Small intestine (tissue), 7 donors: ENCODE data around the gene TRAF3. TPM values are rescaled to one million over a fixed set of nuclear protein-coding genes. Genes with fewer than 3 reads are reported as not detected.
A peak's percentile ranks its signal among the peaks of the same experiment; 100 is the strongest.

Experiments
- DNase-seq, 2 donors: peaks; one replicate each; pipeline versions ENCODE4 v3.0.0 to v3.0.0-alpha.2; 2013
- FAIRE-seq: peaks from 2 replicates; lab custom pipeline; 2012; peaks lifted over from hg19 to GRCh38; lab: Jason Lieb, UNC
- H3K27ac ChIP-seq, 3 donors: one replicate each; pipeline ENCODE4 v1.5.1; 2013; ENCODE audit warnings: low read length in 2 of 3, mild to moderate bottlenecking in 2 of 3, control low read depth in 1 of 3, inconsistent platforms in 1 of 3, low read depth in 1 of 3, moderate library complexity in 1 of 3
- H3K27me3 ChIP-seq, 3 donors: one replicate each; pipeline ENCODE4 v1.6.1; 2013; ENCODE audit warnings: low read length in 3 of 3, inconsistent platforms in 1 of 3; ENCODE audit not compliant: control insufficient read depth in 3 of 3, insufficient read depth in 3 of 3
- H3K36me3 ChIP-seq, 3 donors: one replicate each; pipeline ENCODE4 v1.6.1; 2013; ENCODE audit warnings: low read length in 3 of 3, inconsistent platforms in 1 of 3, low read depth in 1 of 3, mild to moderate bottlenecking in 1 of 3, moderate library complexity in 1 of 3; ENCODE audit not compliant: control insufficient read depth in 3 of 3, insufficient read depth in 2 of 3
- H3K4me1 ChIP-seq, 3 donors: one replicate each; pipeline ENCODE4 v1.6.1; 2013; ENCODE audit warnings: low read length in 2 of 3, inconsistent platforms in 1 of 3, low read depth in 1 of 3, mild to moderate bottlenecking in 1 of 3, moderate library complexity in 1 of 3; ENCODE audit not compliant: control insufficient read depth in 3 of 3, insufficient read depth in 2 of 3
- H3K4me3 ChIP-seq, 3 donors: one replicate each; pipeline ENCODE4 v1.5.1; 2013; ENCODE audit warnings: low read length in 3 of 3, control low read depth in 1 of 3, inconsistent platforms in 1 of 3, low read depth in 1 of 3, mild to moderate bottlenecking in 1 of 3, moderate library complexity in 1 of 3
- H3K9me3 ChIP-seq, 2 donors: one replicate each; pipeline ENCODE4 v1.6.1; 2013; ENCODE audit warnings: low read depth in 1 of 2, low read length in 1 of 2; ENCODE audit not compliant: control insufficient read depth in 2 of 2, insufficient read depth in 1 of 2
- WGBS, 3 donors: extraction: QIAGEN DNeasy Blood & Tissue Kit; methylation state at CpG; one replicate each; pipeline ENCODE4 v1.1.7; 2013; 5-methylcytosine and 5-hydroxymethylcytosine counted together
- polyA plus RNA-seq, 4 donors: library from polyadenylated mRNA; stranded (reverse) in 3 of 4; unstranded in 1 of 4; fragments of 200-250 nt in 3 of 4; fragments of 120-200 nt in 1 of 4; gene quantifications; one replicate each; pipeline versions ENCODE4 v1.2.1 to v1.2.3, GENCODE V29; 2013
- donor health status: healthy with polysubstance abuse.
- donor health status: control.
- donor health status: control.
- donor health status: Bipolar disorder and iron deficiency.
- donor health status: healthy.

TRAF3 gene
- polyA plus RNA-seq, 4 donors: 4.0 to 17.9 (median 8.5) TPM

DNA sequence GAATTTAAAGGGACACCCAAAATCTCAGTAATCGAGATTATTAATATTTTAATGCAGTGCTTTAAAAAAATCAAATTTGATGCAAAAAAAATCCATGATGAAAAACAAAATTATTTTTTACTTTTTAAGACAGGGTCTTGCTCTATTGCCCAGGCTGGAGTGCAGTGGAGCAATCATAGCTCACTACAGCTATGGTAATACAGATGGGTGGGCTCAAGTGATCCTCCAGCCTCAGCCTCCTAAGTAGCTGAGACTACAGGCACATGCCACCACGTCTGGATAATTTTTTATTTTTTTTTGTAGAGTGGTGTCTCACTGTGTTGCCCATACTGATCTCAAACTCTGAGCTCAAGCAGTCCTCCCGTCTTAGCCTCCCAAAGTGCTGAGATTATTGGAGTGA, 62.9 kb downstream of the TRAF3 start:
- H3K27me3 ChIP-seq: no peaks in the 10 kb centered on the region
- no peak overlapping the region for H3K27ac ChIP-seq
- no peak for DNase-seq
- WGBS, 3 donors: 86 to 93% (median 90%) methylated on average over 3 of the region's 3 CpGs
- FAIRE-seq: no peak
- peaks cover 0 to 18% (median 0%) of the 10 kb centered on the region in 3 donors for H3K36me3 ChIP-seq
- H3K4me1 ChIP-seq: no peaks in the 10 kb centered on the region
- no peak overlapping the region for H3K4me3 ChIP-seq
- no peaks in the 10 kb centered on the region for H3K9me3 ChIP-seq

- Histone ChIP-seq H3K9me3 (no peaks in the 10 kb centered on the region), H3K36me3 (peaks cover 0 to 16% (median 0%) of the 10 kb centered on the region in 3 donors), H3K4me1 (no peaks in the 10 kb centered on the region), H3K4me3 (no peak overlapping the region), H3K27me3 (no peaks in the 10 kb centered on the region), H3K27ac (no peak overlapping the region)
- no peak for DNase-seq
- no peak for FAIRE-seq
- WGBS, 3 donors: 75 to 92% (median 87%) methylated on average over 8 of the region's 8 CpGs
Measured at GRCh38 chr14:102840771-102841528, 63.7 kb downstream of the TRAF3 start.

DNA sequence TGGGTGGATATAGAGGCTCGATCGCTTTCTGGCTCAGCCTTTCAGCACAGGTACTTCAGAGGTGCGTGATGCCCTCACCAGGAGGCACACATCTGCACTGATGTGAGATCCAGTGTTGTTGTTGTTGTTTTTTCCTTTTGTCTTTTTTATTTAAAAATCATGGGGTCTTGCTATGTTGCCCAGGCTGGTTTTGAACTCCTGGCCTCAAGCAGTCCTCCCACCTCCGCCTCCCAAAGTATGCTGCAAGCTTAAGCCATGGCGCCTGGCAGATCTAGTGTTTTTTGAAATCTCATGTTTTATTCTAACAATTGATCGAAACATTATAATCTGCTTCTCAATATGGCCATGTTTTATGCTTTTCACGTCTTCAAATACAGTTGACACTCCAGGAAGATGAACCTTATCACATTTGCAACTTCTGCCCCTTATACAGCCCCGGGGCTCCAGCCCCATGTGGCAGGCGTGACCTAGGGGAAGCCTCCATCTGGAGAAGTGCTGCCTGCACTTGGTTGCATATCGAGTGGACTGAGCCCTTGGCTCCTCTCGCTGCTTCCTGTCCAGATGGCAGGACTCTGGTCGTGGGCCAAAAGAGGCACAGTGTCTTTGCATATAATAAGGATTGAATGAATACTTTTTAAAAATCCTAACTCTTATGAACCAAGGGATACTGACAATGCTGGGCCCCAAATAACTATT, 71.7 kb downstream of the TRAF3 start:
- no peak overlapping the region for H3K4me3 ChIP-seq
- FAIRE-seq: no peak
- H3K4me1 ChIP-seq: peaks cover 10 to 22% (median 12%) of the 10 kb centered on the region in 3 donors
- H3K36me3 ChIP-seq: peaks cover 0 to 13% (median 0%) of the 10 kb centered on the region in 3 donors
- peak overlapping the region; percentile 88 to 91 (median 91) for H3K27ac ChIP-seq
- WGBS, 3 donors: 51 to 59% (median 58%) methylated on average over 12 of the region's 12 CpGs
- no peaks in the 10 kb centered on the region for H3K9me3 ChIP-seq
- no peaks in the 10 kb centered on the region for H3K27me3 ChIP-seq
- peak in 1 of 2 donors; percentile 60 for DNase-seq

DNA sequence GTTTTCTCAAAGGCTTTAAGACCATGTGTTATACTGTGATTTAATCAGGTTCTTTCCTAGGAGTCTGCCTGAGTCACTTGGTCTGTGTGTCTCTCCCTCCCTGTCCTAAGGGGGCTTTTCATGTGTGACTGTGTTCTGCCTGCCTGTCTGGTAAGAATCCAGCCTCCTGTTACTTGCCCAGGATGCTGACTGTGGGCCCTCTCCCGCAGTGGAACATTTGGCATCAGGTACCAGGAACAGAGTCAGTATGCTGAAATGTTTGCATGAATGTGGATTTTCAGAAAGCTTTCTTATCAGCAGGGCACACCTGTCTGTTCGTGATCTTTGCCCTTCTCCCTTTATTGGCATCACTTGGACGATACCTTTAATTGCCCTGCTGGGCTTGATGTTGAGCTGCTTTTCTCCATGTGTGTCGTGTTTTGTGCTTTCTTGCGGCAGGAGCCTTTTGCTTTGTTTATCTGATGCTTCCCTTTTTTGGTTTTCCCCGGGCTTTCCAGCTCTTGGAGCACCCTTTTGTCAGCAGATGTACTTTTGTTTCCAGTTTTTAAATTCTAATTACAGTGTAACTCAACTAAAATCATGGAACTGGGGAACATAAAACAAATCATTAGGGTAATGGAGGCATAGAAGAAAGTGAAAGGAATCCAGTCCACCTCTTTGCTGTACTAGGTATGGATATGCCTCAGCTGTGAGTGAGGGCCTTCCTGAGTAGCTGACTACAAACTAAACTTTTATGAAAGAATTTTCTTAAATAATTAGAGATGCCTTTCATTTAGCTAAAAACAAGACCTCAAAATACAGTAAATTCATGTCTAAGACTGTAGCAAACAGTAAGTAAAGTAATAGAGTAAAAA, 72.5 kb downstream of the TRAF3 start:
- Histone ChIP-seq H3K27ac (peak overlapping the region; percentile 88 to 91 (median 91)), H3K9me3 (no peaks in the 10 kb centered on the region), H3K36me3 (peaks cover 0 to 16% (median 0%) of the 10 kb centered on the region in 3 donors), H3K27me3 (no peaks in the 10 kb centered on the region), H3K4me3 (peak overlapping the region in 2 of 3 donors; percentile 8 to 14), H3K4me1 (peaks cover 10 to 22% (median 12%) of the 10 kb centered on the region in 3 donors)
- WGBS, 3 donors: 10 to 30% (median 21%) methylated on average over 6 of the region's 6 CpGs
- DNase-seq (peak; percentile 89 to 97), FAIRE-seq (no peak)

DNA sequence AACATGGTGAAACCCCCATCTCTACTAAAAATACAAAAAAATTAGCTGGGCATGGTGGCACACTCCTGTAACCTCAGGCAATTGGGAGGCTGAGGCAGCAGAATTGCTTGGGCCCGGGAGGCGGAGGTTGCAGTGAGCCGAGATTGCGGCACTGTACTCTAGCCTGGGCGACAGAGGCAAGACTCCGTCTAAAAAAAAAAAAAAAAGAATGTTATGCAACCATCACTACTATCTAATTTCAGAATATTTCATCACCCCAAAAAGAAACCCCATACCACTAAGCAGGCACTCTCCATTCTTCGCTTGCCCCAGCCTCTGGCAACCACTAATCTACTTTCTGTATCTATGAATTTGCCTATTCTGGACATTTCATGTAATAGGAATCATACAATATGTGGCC, 76.4 kb downstream of the TRAF3 start:
- no peak for FAIRE-seq
- Histone ChIP-seq H3K36me3 (peaks cover 0 to 15% (median 0%) of the 10 kb centered on the region in 3 donors), H3K27me3 (no peaks in the 10 kb centered on the region), H3K4me3 (no peak overlapping the region), H3K27ac (no peak overlapping the region), H3K9me3 (no peaks in the 10 kb centered on the region), H3K4me1 (peaks cover 7 to 21% (median 9%) of the 10 kb centered on the region in 3 donors)
- WGBS, 3 donors: 82 to 100% (median 99%) methylated on average over 7 of the region's 7 CpGs
- DNase-seq: no peak

- Histone ChIP-seq H3K27ac (no peak overlapping the region), H3K9me3 (no peaks in the 10 kb centered on the region), H3K4me3 (no peak overlapping the region), H3K36me3 (peaks cover 0 to 15% (median 0%) of the 10 kb centered on the region in 3 donors), H3K27me3 (no peaks in the 10 kb centered on the region), H3K4me1 (peaks cover 2 to 16% (median 4%) of the 10 kb centered on the region in 3 donors)
- 94 to 97% (median 96%) methylated on average over 4 of the region's 4 CpGs for WGBS, 3 donors
- no peak for DNase-seq
- no peak for FAIRE-seq
Measured at GRCh38 chr14:102854091-102854703, 76.9 kb downstream of the TRAF3 start.

DNA sequence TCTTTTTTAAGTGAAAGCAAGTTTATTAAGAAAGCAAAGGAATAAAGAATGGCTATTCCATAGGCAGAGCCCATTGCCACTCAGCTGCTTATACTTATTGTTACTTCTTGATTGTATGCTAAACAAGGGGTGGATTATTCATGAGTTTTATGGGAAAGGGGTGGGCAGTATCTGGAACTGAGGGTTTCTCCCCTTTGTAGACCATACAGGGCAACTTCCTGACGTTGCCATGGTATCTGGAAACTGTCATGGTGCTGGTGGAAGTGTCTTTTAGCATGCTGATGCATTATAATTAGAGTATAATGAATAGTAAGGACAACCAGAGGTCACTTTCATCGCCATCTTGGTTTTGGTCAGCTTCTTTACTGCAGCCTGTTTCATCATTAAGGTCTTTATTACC, 78.9 kb downstream of the TRAF3 start:
- DNase-seq (no peak), FAIRE-seq (no peak)
- Histone ChIP-seq H3K27ac (no peak overlapping the region), H3K36me3 (peaks cover 0 to 11% (median 0%) of the 10 kb centered on the region in 3 donors), H3K4me3 (no peak overlapping the region), H3K4me1 (no peaks in the 10 kb centered on the region), H3K27me3 (no peaks in the 10 kb centered on the region), H3K9me3 (peaks cover 1 to 9% of the 10 kb centered on the region in 2 donors)
- 93 to 98% (median 93%) methylated on average over 2 of the region's 2 CpGs for WGBS, 3 donors
